HG03571 (cell line): ENCODE measurements around the gene GABRB1.

Source experiments
- ATAC-seq: cut with Tn5 transposase; IDR thresholded peaks from one replicate; pipeline ENCODE4 v1.9.1; 2021; ENCODE audit not compliant: unreplicated experiment

Gene GABRB1

DNA sequence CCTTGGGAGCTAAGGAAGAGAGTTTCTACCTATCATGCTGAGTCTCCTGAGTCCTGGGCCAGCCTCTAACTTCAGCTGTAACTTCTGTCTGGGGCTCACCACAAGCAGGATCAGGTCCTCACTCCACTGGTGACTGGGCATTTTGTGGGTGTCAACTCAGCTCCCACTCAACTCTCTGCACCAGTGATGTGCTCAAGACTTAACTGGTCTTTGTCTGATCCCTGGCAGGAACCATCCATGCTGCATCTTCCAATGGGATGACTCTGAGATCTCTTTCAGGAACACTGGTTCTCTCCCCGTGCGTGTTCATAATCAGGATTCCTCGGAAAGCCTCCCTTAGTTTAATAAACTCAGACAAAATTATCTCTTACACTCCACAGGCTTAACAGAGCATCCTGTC is 349.8 kb downstream of the GABRB1 start:
- ATAC-seq, result no peak

- no peak for ATAC-seq
Observed at GRCh38 chr4:47382846-47383360, 351.5 kb downstream of the GABRB1 start.

DNA sequence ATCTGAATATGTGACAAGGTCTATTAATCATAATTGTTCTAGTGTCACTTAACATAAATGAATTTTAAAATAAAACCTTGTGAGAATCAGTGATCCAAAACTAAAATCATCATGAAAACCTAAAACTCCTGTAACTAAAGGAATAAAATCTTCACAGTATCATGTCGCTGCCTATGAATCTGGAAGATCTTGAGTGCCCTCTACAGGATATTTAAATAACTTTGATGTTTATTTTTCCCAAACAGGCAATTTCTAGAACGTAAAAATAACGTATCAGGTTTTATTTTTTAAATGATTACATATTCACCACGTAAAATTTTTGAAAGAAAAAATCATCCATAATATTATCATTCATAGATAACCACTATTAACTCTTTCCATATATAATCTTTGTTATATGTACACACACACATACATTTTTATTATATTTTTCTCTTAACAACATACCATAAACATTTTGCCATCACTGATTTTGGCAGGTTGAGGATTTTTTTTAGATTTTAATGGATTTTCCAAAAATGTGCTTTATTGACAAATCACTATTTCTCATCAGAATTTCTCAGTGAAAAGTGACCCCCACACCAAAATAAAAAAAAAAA is 352.6 kb downstream of the GABRB1 start:
- ATAC-seq, result no peak

DNA sequence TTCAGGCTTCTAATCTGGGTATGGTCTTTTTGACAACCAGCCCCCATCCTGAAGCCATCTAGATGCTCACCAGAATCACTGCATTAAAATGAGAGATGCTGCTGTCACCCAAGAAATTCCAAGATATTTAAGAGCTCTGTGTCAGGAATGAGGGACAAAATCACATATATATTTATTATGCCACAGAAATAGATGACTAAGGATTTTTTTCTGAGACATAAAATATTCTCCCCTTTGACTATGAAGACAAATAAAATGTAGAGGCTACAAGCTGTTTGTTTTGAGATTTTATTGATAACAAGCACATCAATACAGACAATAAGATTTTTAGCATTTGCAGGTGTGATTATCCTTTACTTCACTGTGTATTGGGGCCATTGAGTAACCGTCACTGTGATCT is 354.8 kb downstream of the GABRB1 start:
- ATAC-seq, result no peak

DNA sequence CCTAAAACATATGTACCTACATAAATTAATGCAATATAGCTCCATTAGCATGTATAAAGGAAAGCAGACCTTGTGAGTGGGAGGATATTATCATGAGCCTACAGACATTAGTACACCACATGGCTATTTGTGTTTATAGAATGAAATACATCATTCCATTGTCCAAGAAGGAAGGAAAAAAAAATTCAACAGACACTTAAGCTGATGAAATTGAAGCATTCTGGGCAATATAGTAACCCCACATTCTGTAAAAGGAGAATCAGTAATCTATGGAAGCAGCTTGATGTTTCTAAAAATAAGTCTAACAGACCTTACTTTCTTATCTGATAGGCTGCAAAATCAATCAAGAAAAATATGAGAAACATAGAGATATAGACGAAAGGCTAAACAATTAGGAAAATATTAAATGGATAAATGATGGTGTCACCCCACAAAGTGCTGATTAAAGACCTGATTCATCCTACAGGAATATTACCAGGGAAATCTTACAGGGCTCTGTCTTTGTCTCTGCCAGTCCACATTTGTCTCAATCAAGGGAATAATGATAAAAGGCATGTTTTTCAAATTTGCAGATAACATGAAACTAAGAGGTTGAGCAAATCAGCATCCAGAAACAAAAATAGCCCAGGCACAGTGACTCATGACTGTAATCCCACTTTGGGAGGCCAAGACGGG is 355.3 kb downstream of the GABRB1 start:
- no peak for ATAC-seq

- ATAC-seq, result no peak
Observed at GRCh38 chr4:47390428-47391125, 359.2 kb downstream of the GABRB1 start.

DNA sequence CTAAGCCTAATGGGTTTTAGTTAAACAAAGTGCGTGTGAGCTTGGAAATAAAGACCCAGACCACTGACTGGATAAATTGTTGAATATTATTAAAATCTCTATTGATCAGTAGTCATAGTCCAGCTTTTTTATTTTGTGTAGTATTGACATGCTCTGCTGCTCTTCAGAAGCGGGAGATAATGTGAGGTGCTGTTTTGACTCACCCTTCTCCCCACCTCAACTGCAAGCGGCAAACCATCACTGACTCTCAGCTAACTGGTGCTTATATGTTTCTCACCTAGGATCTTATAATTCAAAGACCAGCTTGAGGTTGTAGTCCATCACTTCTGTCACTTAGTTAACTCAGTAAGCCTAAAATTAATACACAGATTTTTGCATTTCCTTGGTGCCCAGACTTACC is 359.9 kb downstream of the GABRB1 start:
- ATAC-seq, result no peak

DNA sequence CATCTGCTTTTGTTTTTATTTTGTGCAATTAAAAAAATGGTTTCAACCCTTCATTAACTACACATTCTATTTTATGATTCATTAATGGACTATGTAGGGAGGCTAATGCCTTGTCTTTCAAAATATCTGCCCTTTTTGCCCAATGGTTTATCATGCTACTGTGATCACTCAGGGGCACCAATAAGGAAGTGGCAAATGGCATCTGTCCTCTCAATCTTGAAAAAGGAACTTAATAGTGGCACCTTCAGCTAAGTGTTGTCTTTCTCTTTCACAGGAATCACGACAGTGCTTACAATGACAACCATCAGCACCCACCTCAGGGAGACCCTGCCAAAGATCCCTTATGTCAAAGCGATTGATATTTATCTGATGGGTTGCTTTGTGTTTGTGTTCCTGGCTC is 375.0 kb downstream of the GABRB1 start:
- no peak for ATAC-seq

DNA sequence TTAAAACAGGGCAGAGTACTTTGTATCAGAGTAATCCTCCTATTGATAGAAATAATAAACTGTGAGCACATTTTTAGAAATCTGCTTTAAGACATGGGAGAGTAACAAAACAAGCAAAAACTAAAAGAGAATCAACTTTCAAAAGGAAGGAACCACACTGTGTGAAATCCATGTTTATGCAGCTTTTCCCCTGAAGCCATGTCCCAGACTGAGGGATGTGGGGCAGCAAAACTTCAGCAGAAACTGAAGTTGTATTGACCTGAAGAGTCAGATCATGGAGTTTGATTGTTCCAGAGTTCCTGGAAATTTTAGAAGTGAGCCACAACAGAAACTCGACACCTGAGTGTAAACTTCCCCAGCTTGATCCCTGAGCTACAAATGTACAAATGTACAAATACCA is 378.9 kb downstream of the GABRB1 start:
- no peak for ATAC-seq

GRCh38 chr4:47413521-47413920 is 382.2 kb downstream of the GABRB1 start:
- ATAC-seq, result peak; percentile 66

- ATAC-seq, result no peak
Observed at GRCh38 chr4:47415719-47416118, 384.4 kb downstream of the GABRB1 start.

DNA sequence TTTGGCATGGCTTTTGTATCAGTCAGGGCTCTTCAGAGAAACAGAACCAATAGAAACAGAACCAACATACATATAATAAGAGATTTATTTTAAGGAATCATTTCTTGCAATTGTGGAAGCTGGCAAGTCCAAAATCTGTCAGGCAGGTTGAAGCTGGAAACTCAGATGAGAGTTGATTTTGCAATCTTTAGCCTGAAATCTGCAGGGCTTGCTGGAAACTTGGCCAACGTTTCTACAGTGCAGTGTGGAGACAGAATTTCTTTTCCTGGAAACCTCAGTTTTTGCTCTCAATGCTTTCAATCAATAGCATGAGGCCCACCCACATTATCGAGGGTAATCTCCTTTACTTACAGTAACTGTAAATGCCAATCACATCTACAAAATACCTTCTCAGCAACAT is 386.8 kb downstream of the GABRB1 start:
- ATAC-seq, result no peak

GRCh38 chr4:47419296-47419695 is 387.9 kb downstream of the GABRB1 start:
- ATAC-seq, result no peak

GRCh38 chr4:47425628-47426027 is 394.3 kb downstream of the GABRB1 start:
- no peak for ATAC-seq

DNA sequence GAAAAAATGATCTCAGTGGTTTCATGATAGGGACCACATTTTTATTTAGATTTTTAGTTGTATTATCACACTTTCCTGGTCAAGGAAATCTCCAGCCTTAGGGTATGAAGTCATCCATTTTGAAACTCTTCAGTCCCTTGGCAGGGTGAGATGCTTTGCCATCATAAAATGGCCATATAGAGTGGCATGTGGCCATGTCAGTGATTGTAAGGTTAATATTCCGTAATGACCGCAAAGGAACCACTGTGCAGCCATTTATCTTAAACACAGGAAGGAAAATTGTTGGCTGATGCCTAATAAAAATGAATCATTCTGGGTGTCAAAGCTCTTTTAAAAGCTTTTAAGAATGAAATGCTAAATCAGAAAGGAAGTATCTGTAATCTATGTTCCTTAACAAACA is 396.6 kb downstream of the GABRB1 start:
- no peak for ATAC-seq

DNA sequence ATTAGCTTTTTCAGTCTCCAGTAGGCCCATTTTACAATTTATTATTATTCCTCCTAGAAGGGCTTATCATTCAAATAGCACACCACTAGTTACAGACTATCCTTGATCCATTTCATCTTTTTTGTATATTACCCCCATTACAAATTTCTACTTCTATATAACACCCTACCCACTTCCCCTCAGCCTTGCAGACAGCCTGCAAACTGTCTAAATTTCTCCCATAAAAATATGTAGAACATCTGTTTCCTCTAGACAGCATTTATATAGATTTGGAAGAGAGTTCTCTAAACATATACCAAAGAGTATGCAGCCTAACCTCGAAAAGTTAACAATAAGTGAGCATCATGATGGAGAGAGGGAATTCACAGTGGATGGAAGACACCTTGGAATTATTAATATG is 401.4 kb downstream of the GABRB1 start:
- no peak for ATAC-seq

- ATAC-seq, result no peak
Observed at GRCh38 chr4:47434931-47435330, 403.6 kb downstream of the GABRB1 start.

GRCh38 chr4:47442980-47443379 is 411.6 kb downstream of the GABRB1 start:
- no peak for ATAC-seq

DNA sequence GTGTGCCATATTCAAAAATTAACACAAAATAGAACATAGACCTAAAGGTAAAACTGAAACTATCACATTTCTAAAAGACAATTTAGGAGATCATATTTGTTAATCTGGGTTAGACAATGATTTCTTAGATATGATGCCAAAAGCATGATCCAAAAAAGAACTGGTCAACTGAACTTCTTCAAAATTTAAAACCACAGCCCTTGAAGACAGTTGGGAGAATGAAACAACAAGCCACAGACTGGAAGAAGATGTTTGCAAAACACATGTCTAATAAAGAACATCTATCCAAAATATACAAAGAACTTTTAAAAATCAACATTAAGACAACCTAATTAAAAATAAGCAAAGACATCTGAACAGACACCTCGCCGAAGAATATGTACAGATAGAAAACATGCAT is 412.7 kb downstream of the GABRB1 start:
- no peak for ATAC-seq

GRCh38 chr4:47451657-47452056 is 420.3 kb downstream of the GABRB1 start:
- no peak for ATAC-seq

- peak; percentile 0 for ATAC-seq
Observed at GRCh38 chr4:47462799-47463234, 431.4 kb downstream of the GABRB1 start.
